GM18511 (cell line): ENCODE results near the gene COX6A2.
A peak's percentile ranks its signal among the peaks of the same experiment; 100 is the strongest.

Experiments used
- ATAC-seq: cut with Tn5 transposase; IDR thresholded peaks from one replicate; pipeline ENCODE4 v1.9.1; 2021; ENCODE audit warnings: mild to moderate bottlenecking, moderate library complexity; ENCODE audit not compliant: unreplicated experiment

COX6A2 gene

DNA sequence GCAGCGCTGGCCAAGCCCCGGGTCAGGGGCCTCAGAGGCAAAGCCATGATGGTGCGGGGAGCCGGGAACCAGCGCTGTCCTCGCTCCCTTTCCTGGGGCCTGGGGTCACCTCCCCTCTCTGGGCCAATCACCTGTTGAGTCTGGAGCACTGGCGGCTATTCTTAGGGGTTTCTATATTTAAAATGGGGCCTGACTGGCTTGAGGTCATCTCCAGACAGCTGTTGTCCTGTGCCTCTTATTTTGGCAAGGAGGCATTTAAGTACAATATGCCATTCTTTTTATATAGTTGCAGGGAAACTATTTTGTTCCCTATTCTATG is at the start of gene COX6A2:
Gene COX6A2, minus strand, starts transcription at position 82 of the 319 bp plus-strand sequence. Its CDS starts 35 bp downstream, at position 47.
- no peak for ATAC-seq

GRCh38 chr16:31477220-31478216 is 49.4 kb upstream of the COX6A2 start:
- peak; percentile 32 for ATAC-seq

- ATAC-seq: peak; percentile 67
Observed at GRCh38 chr16:31476303-31477219, 48.4 kb upstream of the COX6A2 start.

GRCh38 chr16:31475946-31476302 is 47.8 kb upstream of the COX6A2 start:
- no peak for ATAC-seq

DNA sequence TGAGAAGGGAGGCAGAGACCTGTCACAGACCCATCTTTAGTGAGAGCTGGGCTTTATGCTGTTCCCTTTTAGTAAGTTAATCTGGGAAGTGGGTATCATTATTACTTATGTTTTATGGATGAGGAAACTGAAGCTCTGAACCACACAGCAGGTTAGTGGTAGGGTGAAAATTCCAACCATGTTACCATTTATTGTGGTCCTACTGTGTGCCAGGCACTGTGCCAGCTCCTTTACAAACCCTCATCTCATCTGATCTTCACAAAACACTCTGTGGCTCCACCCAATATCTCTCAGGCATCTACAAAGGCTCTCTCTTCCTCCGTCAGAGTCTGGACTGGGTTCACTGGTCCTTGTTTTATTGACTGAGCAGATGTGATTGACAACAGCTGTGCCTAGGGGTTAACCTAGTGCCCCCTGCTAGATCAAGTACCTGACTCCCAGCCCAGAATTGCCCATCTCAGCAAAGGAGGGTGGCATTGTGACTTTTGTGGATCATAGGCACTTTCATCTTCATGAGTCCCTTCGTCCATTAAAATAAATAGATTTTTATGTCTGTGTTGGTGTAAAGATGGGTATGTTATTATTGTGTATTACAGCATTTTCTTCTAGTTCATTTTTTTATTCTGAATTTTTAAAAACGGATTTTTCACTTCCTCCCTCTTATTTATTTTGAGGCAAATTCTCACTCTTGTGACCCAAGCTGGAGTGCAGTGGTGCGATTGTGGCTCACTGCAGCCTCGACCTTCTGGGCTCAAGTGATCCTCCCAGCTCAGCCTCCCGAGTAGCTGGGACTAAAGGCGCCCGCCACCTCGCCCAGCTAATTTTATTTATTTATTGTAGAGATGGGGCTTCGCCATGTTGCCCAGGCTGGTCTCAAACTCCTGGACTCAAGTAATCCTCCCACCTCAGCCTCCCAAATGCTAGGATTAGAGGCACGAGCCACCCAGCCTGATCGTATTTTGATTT is 46.9 kb upstream of the COX6A2 start:
- no peak for ATAC-seq

GRCh38 chr16:31474173-31474714 is 46.1 kb upstream of the COX6A2 start:
- no peak for ATAC-seq

DNA sequence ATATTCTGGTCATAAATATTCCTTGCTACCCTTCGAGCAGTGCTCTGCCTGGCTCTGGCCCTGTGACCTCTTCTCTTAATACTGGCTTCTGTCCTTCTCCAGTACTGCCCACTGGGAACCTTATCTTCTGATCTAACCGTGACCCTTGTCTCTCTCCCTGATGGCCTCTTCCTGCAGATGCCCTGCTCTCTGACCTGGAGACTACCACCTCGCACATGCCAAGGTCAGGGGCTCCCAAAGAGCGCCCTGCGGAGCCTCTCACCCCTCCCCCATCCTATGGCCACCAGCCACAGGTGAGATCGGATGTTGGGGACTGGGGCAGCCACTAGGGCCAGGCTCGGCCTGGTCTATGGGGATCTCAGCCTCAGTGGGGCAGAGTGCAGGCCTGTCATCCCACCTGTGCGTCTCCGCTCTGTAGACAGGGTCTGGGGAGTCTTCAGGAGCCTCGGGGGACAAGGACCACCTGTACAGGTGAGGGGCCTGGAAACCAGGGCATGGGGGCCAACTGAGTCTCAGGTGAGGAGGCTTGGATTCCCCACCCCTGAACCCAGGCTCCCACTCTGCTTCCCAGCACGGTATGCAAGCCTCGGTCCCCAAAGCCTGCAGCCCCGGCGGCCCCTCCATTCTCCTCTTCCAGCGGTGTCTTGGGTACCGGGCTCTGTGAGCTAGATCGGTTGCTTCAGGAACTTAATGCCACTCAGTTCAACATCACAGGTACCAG is 45.3 kb upstream of the COX6A2 start:
- ATAC-seq: no peak

DNA sequence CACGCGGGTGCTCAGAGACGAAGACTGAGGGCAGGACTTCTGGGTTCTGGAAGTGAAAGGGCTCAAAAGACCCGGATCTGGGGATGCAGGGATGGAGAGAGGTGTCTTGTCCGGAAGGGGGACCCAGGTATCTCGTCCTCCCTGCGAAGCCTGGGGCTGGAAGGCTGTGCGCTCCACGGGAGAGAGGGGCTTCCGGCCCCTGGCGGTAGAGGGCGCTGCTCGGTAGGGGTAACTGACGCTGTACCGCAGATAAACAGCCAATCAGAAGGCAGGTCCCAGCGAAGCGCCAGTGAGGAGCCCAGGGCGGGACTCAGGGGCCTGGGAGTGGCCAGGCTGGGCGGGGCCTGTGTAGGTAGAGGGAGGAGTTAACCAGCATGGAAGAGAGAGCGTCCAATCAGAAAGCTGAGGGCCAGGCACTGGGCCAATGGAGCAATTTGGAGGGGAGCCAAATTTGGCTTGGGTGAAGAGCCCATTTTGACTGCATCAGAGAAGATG is 44.6 kb upstream of the COX6A2 start:
- no peak for ATAC-seq

GRCh38 chr16:31471875-31472708 is 43.9 kb upstream of the COX6A2 start, which contains the start of gene TGFB1I1:
TGFB1I1 (plus strand) TSS chr16:31472152; CDS start chr16:31472189, 37 bp downstream.
- ATAC-seq: peak; percentile 34

GRCh38 chr16:31471241-31471874 is 43.2 kb upstream of the COX6A2 start:
- ATAC-seq: no peak

- ATAC-seq: no peak
Observed at GRCh38 chr16:31470615-31471014, 42.5 kb upstream of the COX6A2 start.

DNA sequence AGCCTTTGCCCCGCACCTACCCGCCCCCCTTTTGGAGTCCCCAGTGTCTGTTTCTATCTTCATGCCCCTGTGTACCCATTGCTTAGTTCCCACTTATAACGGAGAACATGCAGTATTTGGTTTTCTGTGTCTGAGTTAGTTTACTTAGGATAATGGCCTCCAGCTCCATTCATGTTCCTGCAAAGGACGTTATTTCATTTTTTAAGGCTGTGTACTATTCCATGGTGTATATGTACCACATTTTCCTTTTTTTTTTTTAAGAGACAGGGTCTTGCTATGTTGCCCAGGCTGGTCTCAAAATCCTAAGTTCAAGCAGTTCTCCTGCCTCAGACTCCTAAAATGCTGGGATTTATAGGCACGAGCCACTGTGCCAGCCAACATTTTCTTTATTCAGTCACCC is 39.7 kb upstream of the COX6A2 start:
- no peak for ATAC-seq

DNA sequence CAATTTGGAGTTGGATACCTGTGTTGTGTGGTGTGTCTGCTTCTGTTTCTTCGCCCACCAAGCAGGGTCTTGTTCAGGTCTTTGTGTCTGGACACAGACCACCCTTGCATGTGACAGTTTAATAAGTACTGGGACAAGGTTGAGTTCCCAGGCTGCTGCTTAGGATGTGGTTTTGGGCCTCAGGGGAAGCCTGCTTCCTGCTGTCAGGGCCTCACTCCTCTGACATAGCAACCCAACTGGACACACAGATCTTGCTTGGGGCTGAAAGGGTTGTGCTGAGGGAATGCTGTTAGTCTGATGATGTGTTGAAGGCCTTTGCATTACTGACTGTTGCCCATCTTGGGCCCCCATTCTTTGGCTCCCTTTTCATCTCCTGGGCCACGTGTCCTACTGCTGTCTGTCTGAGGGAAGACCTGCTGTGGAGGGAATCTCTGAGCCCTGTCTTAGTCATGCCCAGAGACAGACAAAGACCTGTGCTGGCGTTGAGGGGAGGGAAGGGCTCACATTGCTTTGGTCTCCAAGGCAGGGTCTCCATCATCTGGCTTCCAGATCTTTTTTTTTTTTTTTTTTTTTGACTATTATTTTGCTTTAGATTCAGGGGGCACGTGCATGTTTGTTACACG is 39.1 kb upstream of the COX6A2 start:
- ATAC-seq: no peak

DNA sequence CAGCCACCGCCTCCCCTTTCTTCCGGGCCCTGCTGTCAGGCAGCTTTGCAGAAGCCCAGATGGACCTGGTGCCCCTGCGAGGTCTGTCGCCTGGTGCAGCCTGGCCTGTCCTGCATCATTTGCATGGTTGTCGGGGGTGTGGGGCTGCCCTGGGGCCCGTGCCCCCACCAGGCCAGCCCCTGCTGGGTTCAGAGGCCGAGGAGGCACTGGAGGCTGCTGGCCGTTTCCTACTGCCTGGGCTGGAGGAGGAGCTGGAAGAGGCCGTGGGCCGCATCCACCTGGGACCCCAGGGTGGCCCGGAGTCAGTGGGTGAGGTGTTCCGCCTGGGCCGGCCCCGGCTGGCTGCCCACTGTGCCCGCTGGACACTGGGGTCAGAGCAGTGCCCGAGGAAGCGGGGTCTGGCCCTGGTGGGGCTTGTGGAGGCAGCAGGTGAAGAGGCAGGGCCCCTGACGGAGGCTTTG is 38.3 kb upstream of the COX6A2 start:
- no peak for ATAC-seq

GRCh38 chr16:31465788-31466370 is 37.7 kb upstream of the COX6A2 start:
- ATAC-seq: no peak

GRCh38 chr16:31464781-31465260 is 36.7 kb upstream of the COX6A2 start:
- no peak for ATAC-seq

GRCh38 chr16:31464348-31464769 is 36.2 kb upstream of the COX6A2 start:
- no peak for ATAC-seq
